Hepatocyte (in vitro differentiated cells): ENCODE results near the gene HOXB4.
A peak's percentile ranks its signal among the peaks of the same experiment; 100 is the strongest.

Source experiments
- CTCF ChIP-seq: fragments of 200-600 bp; sonication (generic); IDR thresholded peaks from 2 replicates; pipeline ENCODE4 v1.5.1; 2016; ENCODE audit warnings: antibody characterized with exemption, mild to moderate bottlenecking; ENCODE audit not compliant: poor library complexity
- EZH2 ChIP-seq: fragments of 200-600 bp; sonication (generic); IDR thresholded peaks from 2 replicates; pipeline ENCODE4 v1.6.1; 2016; ENCODE audit warnings: antibody characterized with exemption, mild to moderate bottlenecking, borderline replicate concordance
- EZH2phosphoT487 ChIP-seq: fragments of 200-600 bp; sonication (generic); IDR thresholded peaks from one replicate; pipeline ENCODE4 v1.6.1; 2018; ENCODE audit warnings: antibody characterized with exemption, mild to moderate bottlenecking, low read depth, moderate library complexity; ENCODE audit not compliant: unreplicated experiment, severe bottlenecking

DNA sequence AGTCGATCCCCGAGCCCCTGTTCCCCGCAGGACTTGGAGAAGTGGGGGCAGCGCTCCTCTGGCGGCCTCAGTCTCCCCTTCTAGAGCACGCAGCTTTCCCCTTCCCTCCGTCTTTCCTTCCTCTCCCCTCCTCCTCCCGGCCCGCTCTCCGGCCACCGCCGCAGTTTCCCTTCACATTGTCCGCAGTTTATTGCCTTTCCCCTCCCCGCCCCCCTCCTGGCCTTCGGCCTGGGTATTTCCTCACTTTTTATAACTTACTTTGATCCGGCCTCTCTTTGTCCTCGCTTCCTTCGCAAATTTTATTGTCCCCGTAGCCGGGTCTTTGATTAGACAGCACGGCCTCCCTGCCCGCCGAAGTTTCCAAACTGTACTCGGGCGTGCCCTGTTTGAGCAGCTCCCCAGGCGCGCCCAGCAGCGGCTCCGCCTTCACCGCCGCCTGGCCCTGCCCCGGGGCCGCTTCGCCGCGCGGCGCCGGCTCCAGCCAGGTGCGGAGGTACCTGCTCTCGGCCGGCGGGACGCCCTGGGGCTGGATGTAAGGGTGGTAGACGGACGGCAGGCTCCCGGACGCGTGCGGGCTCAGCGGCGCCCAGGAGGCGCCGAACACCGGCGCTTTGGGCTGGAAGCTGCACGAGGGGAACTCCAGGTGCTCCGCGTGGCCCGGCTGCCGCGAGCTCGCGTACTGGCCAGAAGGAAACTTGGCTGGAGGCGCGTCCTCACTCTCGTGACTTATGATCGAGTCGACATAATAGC lies 47.5 kb upstream of the HOXB4 start:
- no peak for TF ChIP-seq CTCF
- TF ChIP-seq EZH2phosphoT487 = peak; percentile 58
- TF ChIP-seq EZH2 = peak; percentile 92
